CD14-positive monocyte (primary cell): ENCODE measurements around the gene ZNF816. TPM values are rescaled to one million over a fixed set of nuclear protein-coding genes. Genes with fewer than 3 reads are reported as not detected.
A peak's percentile ranks its signal among the peaks of the same experiment; 100 is the strongest.

Experiments
- DNase-seq, 3 donors: peaks; one replicate each; pipeline ENCODE4 v3.0.0-alpha.2; 2011 to 2022
- H2AFZ ChIP-seq: 2 replicates; pipeline ENCODE4 v1.6.0; 2012; ENCODE audit warnings: mild to moderate bottlenecking, low read depth, low read length, inconsistent platforms; ENCODE audit not compliant: insufficient read depth, poor library complexity, severe bottlenecking
- H3K27ac ChIP-seq, 2 donors: 1 replicate in 1 of 2; 2 replicates in 1 of 2; pipeline ENCODE4 v1.5.1; 2012 to 2013; ENCODE audit warnings: low read length in 2 of 2, control low read depth in 1 of 2, inconsistent platforms in 1 of 2, low read depth in 1 of 2, mild to moderate bottlenecking in 1 of 2
- H3K27me3 ChIP-seq, 2 donors: one replicate each; pipeline versions ENCODE4 v1.6.0 to v1.6.1; 2011 to 2013; ENCODE audit warnings: low read length in 2 of 2; ENCODE audit not compliant: control insufficient read depth in 2 of 2, insufficient read depth in 2 of 2
- H3K36me3 ChIP-seq, 2 donors: replicated peaks in 1 of 2; 1 replicate in 1 of 2; 2 replicates in 1 of 2; pipeline versions ENCODE4 v1.5.1 to v1.6.1; 2012 to 2013; ENCODE audit warnings: low read length in 2 of 2, control low read depth in 1 of 2, inconsistent platforms in 1 of 2, mild to moderate bottlenecking in 1 of 2; ENCODE audit not compliant: insufficient read depth in 2 of 2, control insufficient read depth in 1 of 2
- H3K4me1 ChIP-seq, 2 donors: 1 replicate in 1 of 2; 2 replicates in 1 of 2; pipeline versions ENCODE4 v1.5.1 to v1.6.1; 2012 to 2013; ENCODE audit warnings: low read length in 2 of 2, control low read depth in 1 of 2, inconsistent platforms in 1 of 2, mild to moderate bottlenecking in 1 of 2, moderate library complexity in 1 of 2; ENCODE audit not compliant: insufficient read depth in 2 of 2, control insufficient read depth in 1 of 2
- H3K4me2 ChIP-seq: replicated peaks from 2 replicates; pipeline ENCODE3; 2012; ENCODE audit warnings: low read length, moderate library complexity, mild to moderate bottlenecking; ENCODE audit not compliant: poor library complexity, severe bottlenecking; ENCODE audit errors: extremely low read depth
- H3K4me3 ChIP-seq, 3 experiments: fragments of 200-600 bp in 1 of 3; sonication (generic) in 1 of 3; replicated peaks in 1 of 3; 1 replicate in 2 of 3; 2 replicates in 1 of 3; pipeline ENCODE4 v1.5.1; 2011 to 2013; ENCODE audit warnings: low read length in 3 of 3, mild to moderate bottlenecking in 3 of 3, control low read depth in 2 of 3, low read depth in 2 of 3, inconsistent platforms in 1 of 3, moderate library complexity in 1 of 3
- H3K79me2 ChIP-seq: 2 replicates; pipeline ENCODE4 v1.6.0; 2012; ENCODE audit warnings: mild to moderate bottlenecking, control low read depth, inconsistent platforms, low read length, moderate library complexity; ENCODE audit not compliant: insufficient read depth
- H3K9ac ChIP-seq: 2 replicates; pipeline ENCODE4 v1.6.0; 2017; ENCODE audit warnings: low read length, mild to moderate bottlenecking; ENCODE audit not compliant: insufficient read depth, poor library complexity, severe bottlenecking
- H3K9me3 ChIP-seq, 2 donors: replicated peaks in 1 of 2; 1 replicate in 1 of 2; 2 replicates in 1 of 2; pipeline versions ENCODE4 v1.5.1 to v1.6.1; 2012 to 2013; ENCODE audit warnings: low read length in 2 of 2, control low read depth in 1 of 2; ENCODE audit not compliant: control insufficient read depth in 1 of 2, insufficient read depth in 1 of 2
- H4K20me1 ChIP-seq: 2 replicates; pipeline ENCODE4 v1.6.0; 2012; ENCODE audit warnings: mild to moderate bottlenecking, low read length, control low read depth, moderate library complexity; ENCODE audit not compliant: insufficient read depth
- H3K27ac Mint-ChIP-seq, 7 donors: one replicate each; pipeline ENCODE4 v1.8.0; 2020; ENCODE audit warnings: mild to moderate bottlenecking in 7 of 7, mixed read lengths in 7 of 7, moderate library complexity in 6 of 7, inconsistent platforms in 2 of 7
- H3K27me3 Mint-ChIP-seq, 3 donors: one replicate each; pipeline ENCODE4 v1.8.0; 2021 to 2022; ENCODE audit warnings: low read depth in 3 of 3, mild to moderate bottlenecking in 3 of 3, mixed read lengths in 3 of 3, moderate library complexity in 3 of 3, inconsistent platforms in 1 of 3
- H3K36me3 Mint-ChIP-seq, 2 donors: one replicate each; pipeline ENCODE4 v1.8.0; 2020; ENCODE audit warnings: mixed read lengths in 2 of 2, inconsistent platforms in 1 of 2, mild to moderate bottlenecking in 1 of 2
- H3K4me1 Mint-ChIP-seq: one replicate; pipeline ENCODE4 v1.8.0; 2020; ENCODE audit warnings: mild to moderate bottlenecking, mixed read lengths
- H3K4me3 Mint-ChIP-seq, 2 donors: one replicate each; pipeline ENCODE4 v1.8.0; 2020; ENCODE audit warnings: mild to moderate bottlenecking in 2 of 2, mixed read lengths in 2 of 2, moderate library complexity in 1 of 2
- H3K9me3 Mint-ChIP-seq, 7 donors: one replicate each; pipeline ENCODE4 v1.8.0; 2020 to 2022; ENCODE audit warnings: mixed read lengths in 7 of 7, mild to moderate bottlenecking in 6 of 7, moderate library complexity in 6 of 7, inconsistent platforms in 2 of 7
- CTCF ChIP-seq: fragments of 200-600 bp; IDR thresholded peaks from one replicate; pipeline ENCODE4 v1.8.0; 2022; ENCODE audit warnings: antibody characterized with exemption, mild to moderate bottlenecking
- WGBS: methylation state at CpG from one replicate; pipeline ENCODE4 v1.1.5; 2013; ENCODE audit warnings: missing lambda C conversion rate; ENCODE audit not compliant: insufficient coverage; 5-methylcytosine and 5-hydroxymethylcytosine counted together
- intact Hi-C, 2 donors: fragments of 100-400 bp; cut with micrococcal nuclease; formaldehyde crosslinking; loops; one replicate each; pipeline versions ENCODE4 v1.15.0 to v1.15.1; 2023
- polyA plus RNA-seq, 3 donors: library from polyadenylated mRNA; depleted of rRNA in 1 of 3; unstranded in 2 of 3; stranded (reverse) in 1 of 3; fragments of 300-500 nt in 2 of 3; fragments of >200 nt in 1 of 3; fragmentation: Illumina TruSeq in 2 of 3; gene quantifications; 1 replicate in 2 of 3; 2 replicates in 1 of 3; pipeline ENCODE4 v1.2.3, GENCODE V29; 2012 to 2021

ZNF816 gene
- polyA plus RNA-seq, 3 donors: 1.4 to 4.3 (median 2.0) TPM

GRCh38 chr19:52923778-52924593, 38.7 kb downstream of the ZNF816 start:
- peaks cover 19 to 25% of the 10 kb centered on the region in 2 donors for H3K36me3 Mint-ChIP-seq
- no peaks in the 10 kb centered on the region for H4K20me1 ChIP-seq
- peak overlapping the region; percentile 94 for H3K4me2 ChIP-seq
- peaks cover 8 to 15% of the 10 kb centered on the region in 2 donors for H3K36me3 ChIP-seq
- peaks cover 24 to 29% of the 10 kb centered on the region in 2 donors for H3K4me1 ChIP-seq
- peaks cover 22% of the 10 kb centered on the region for H3K79me2 ChIP-seq
- H3K4me3 ChIP-seq: peak overlapping the region; percentile 62 to 89 (median 87)
- H3K27ac Mint-ChIP-seq: peak overlapping the region; percentile 93 to 98 (median 95)
- H3K9me3 ChIP-seq: no peaks in the 10 kb centered on the region
- H3K4me1 Mint-ChIP-seq: peaks cover 34% of the 10 kb centered on the region
- peak overlapping the region; percentile 77 for H3K9ac ChIP-seq
- H3K27me3 ChIP-seq: no peaks in the 10 kb centered on the region
- peak overlapping the region; percentile 93 to 96 for H3K4me3 Mint-ChIP-seq
- DNase-seq: peak; percentile 70 to 86 (median 72)
- H3K27me3 Mint-ChIP-seq: peaks cover 0 to 1% (median 0%) of the 10 kb centered on the region in 3 donors
- peak overlapping the region; percentile 83 to 87 for H3K27ac ChIP-seq
- intact Hi-C loops: loop anchor here (2.0 to 10.0 kb wide), 5 partner anchors 19 to 271 kb away; partner anchors contain the start of genes ZNF320 (in 2 of the 2), ZNF816 (in 2 of the 2) and ZNF665 (in 1 of the 2)
- no peaks in the 10 kb centered on the region for H3K9me3 Mint-ChIP-seq
- TF ChIP-seq CTCF: no peak
- H2AFZ ChIP-seq: peak overlapping the region; percentile 84
- WGBS: 50% methylated on average over 4 of the region's 18 CpGs

DNA sequence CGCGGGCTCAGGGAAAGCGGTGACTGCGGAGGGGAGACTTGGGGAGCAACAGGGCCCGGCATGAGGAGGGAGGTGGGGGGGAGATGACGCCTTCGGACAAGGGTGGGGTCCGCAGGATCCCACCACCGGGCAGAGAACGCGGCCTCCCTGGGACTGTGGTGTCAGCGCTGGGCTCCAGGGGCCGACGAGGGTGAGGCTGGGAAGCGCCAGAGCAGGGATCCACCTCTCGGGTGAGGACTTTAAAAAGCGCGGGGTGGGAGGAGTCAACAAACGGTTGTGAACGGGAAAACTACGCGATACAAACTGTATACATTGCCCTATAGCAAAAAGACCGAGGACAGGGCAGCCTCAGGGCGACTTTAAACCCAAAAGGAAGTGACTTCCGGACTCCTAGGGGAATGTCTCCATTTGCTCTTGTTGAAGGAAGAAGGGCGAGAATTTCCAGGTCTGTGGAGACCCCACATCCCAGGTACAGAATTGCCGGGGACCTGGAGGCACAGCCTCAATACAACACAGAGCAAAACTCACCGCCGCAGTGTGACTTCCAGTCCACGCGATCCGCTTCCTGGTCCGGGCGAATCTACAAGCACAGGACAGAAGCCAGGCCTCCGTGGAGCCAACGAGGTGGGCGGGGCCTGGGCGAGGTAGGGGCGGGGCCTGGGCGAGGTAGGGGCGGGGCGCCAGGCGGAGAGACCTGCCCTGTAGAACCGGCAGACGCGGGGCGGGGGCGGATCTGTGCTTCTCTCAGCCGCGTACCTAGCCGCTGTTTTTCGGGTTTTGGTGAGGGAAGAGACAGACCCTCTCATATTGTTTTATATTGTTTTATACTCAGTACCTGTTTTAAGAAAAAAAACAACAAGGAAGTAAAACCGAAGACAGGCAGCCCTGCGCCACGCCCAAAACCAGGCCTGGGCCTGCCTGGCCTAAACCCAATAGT, 39.6 kb downstream of the ZNF816 start, which contains the start of gene ZNF888:
ZNF888 (minus strand) TSS at position 588 of the 937 bp plus-strand sequence. CDS start 5,555 bp downstream, outside the sequence.
- peak within 1 kb of the TSS; percentile 84 for H2AFZ ChIP-seq
- H3K27ac ChIP-seq: peak within 1 kb of the TSS; percentile 83 to 87
- DNase-seq: peak; percentile 82 to 85 (median 83)
- H3K9ac ChIP-seq: peak within 1 kb of the TSS; percentile 77
- H3K27me3 ChIP-seq: no peaks in the 10 kb centered on the region
- intact Hi-C loops: loop anchor here (2.0 to 10.0 kb wide), 5 partner anchors 20 to 272 kb away; partner anchors contain the start of genes ZNF320 (in 2 of the 2), ZNF816 (in 2 of the 2) and ZNF665 (in 1 of the 2)
- H3K36me3 ChIP-seq: peaks cover 0 to 10% of the 10 kb centered on the region in 2 donors
- H3K27me3 Mint-ChIP-seq: peaks cover 0 to 1% (median 0%) of the 10 kb centered on the region in 3 donors
- no peak for TF ChIP-seq CTCF
- WGBS: 0% methylated on average over 25 of the region's 55 CpGs
- H3K4me1 ChIP-seq: peaks cover 24 to 29% of the 10 kb centered on the region in 2 donors
- H3K4me3 ChIP-seq: peak within 1 kb of the TSS; percentile 62 to 89 (median 87)
- H3K4me1 Mint-ChIP-seq: peaks cover 34% of the 10 kb centered on the region
- H3K9me3 Mint-ChIP-seq: no peaks in the 10 kb centered on the region
- H3K27ac Mint-ChIP-seq: peak within 1 kb of the TSS; percentile 93 to 98 (median 95)
- no peaks in the 10 kb centered on the region for H3K9me3 ChIP-seq
- H3K79me2 ChIP-seq: peaks cover 22% of the 10 kb centered on the region
- peaks cover 15 to 18% of the 10 kb centered on the region in 2 donors for H3K36me3 Mint-ChIP-seq
- H4K20me1 ChIP-seq: no peaks in the 10 kb centered on the region
- peak within 1 kb of the TSS; percentile 94 for H3K4me2 ChIP-seq
- peak within 1 kb of the TSS; percentile 93 to 96 for H3K4me3 Mint-ChIP-seq
